ENCODE results near the gene HEXA. TPM values are rescaled to one million over a fixed set of nuclear protein-coding genes. Genes with fewer than 3 reads are reported as not detected.

Gene HEXA
- total RNA-seq, 1 donor from 2014 or later: 123 TPM

DNA sequence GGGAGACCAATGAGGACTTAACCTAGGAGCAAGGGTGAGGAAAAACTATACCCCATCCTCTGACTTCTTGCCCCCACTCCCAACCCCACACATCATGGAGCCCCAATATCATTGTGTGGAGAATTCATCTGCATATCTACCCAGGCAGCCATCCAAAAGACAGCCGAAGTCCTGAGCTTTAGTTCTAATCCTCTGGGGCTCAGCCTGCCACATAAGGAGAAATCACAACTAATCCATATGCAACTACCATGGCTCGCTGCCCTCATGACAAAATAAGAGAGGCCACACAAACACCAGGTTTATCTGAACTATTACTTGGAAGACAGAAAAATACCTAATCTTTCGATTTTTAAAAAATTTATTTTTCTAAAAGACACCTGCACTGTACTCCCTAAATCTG is 17.7 kb downstream of the HEXA start:
- Mint-ChIP-seq H3K9me3 (ENCODE audit: unreplicated experiment) (no peaks in the 10 kb centered on the region), H3K36me3 (ENCODE audit: low read depth, unreplicated experiment) (peaks cover 18% of the 10 kb centered on the region), H3K27ac (ENCODE audit: unreplicated experiment) (no peak overlapping the region), H3K27me3 (ENCODE audit: unreplicated experiment) (peaks cover 2% of the 10 kb centered on the region), H3K4me1 (ENCODE audit: unreplicated experiment) (peaks cover 26% of the 10 kb centered on the region), H3K4me3 (ENCODE audit: unreplicated experiment) (no peak overlapping the region)
- DNase-seq (ENCODE audit: low spot score): no peak
- TF ChIP-seq, protein P1, sequence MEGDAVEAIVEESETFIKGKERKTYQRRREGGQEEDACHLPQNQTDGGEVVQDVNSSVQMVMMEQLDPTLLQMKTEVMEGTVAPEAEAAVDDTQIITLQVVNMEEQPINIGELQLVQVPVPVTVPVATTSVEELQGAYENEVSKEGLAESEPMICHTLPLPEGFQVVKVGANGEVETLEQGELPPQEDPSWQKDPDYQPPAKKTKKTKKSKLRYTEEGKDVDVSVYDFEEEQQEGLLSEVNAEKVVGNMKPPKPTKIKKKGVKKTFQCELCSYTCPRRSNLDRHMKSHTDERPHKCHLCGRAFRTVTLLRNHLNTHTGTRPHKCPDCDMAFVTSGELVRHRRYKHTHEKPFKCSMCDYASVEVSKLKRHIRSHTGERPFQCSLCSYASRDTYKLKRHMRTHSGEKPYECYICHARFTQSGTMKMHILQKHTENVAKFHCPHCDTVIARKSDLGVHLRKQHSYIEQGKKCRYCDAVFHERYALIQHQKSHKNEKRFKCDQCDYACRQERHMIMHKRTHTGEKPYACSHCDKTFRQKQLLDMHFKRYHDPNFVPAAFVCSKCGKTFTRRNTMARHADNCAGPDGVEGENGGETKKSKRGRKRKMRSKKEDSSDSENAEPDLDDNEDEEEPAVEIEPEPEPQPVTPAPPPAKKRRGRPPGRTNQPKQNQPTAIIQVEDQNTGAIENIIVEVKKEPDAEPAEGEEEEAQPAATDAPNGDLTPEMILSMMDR (IDR thresholded peaks at IDR 0.05; ENCODE audit: unreplicated experiment): no peak

DNA sequence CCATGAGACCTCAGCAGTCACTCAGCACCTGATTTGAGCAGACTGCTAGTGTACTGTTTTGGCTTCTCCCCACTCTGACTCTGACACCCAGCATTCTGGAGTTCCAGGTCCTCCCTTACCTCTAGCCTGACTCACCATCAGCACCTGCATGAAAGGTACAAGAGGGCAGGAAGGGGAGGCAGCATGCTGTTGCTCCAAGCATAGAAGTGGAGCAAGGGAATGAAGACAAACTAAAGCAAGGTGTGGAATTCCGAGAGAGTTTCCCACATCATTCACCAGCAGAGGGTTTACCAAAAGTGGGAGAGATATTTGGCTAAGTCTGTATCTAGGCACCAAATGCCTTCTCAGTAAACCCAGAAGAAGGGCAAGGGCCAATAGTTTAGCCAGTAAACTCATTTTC is 21.3 kb downstream of the HEXA start:
- Mint-ChIP-seq H3K27ac (ENCODE audit: unreplicated experiment) (no peak overlapping the region), H3K27me3 (ENCODE audit: unreplicated experiment) (peaks cover 2% of the 10 kb centered on the region), H3K4me3 (ENCODE audit: unreplicated experiment) (no peak overlapping the region), H3K36me3 (ENCODE audit: low read depth, unreplicated experiment) (peaks cover 24% of the 10 kb centered on the region), H3K9me3 (ENCODE audit: unreplicated experiment) (no peaks in the 10 kb centered on the region), H3K4me1 (ENCODE audit: unreplicated experiment) (peaks cover 36% of the 10 kb centered on the region)
- TF ChIP-seq, protein P1 (IDR thresholded peaks at IDR 0.05; ENCODE audit: unreplicated experiment): no peak
- DNase-seq (ENCODE audit: low spot score): no peak

DNA sequence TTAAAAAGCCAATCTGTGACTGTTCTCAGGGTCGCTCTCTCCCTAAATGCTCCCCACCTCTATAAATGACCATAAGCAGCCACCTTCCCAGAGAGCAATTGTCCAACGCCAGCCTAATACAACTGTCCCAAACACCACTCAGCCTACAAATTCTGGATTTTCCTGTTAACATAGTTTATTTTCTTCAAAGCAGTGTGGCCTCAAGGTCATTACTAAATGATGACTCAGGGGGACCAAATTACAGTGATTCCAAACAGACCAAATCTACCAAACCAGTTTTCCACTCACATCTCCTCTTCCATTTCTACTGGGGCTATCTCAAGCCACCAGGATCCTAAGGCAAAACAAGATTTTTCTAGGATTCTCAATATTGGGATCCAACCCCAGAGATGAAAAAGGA is 22.5 kb downstream of the HEXA start:
- no peak for DNase-seq (ENCODE audit: low spot score)
- H3K27me3 Mint-ChIP-seq (ENCODE audit: unreplicated experiment): no peaks in the 10 kb centered on the region
- no peaks in the 10 kb centered on the region for H3K9me3 Mint-ChIP-seq (ENCODE audit: unreplicated experiment)
- TF ChIP-seq, protein P1 (IDR thresholded peaks at IDR 0.05; ENCODE audit: unreplicated experiment): no peak
- peaks cover 35% of the 10 kb centered on the region for H3K36me3 Mint-ChIP-seq (ENCODE audit: low read depth, unreplicated experiment)
- H3K4me3 Mint-ChIP-seq (ENCODE audit: unreplicated experiment): peak overlapping the region; percentile 39
- peak overlapping the region; percentile 6 for H3K27ac Mint-ChIP-seq (ENCODE audit: unreplicated experiment)
- H3K4me1 Mint-ChIP-seq (ENCODE audit: unreplicated experiment): peaks cover 26% of the 10 kb centered on the region

DNA sequence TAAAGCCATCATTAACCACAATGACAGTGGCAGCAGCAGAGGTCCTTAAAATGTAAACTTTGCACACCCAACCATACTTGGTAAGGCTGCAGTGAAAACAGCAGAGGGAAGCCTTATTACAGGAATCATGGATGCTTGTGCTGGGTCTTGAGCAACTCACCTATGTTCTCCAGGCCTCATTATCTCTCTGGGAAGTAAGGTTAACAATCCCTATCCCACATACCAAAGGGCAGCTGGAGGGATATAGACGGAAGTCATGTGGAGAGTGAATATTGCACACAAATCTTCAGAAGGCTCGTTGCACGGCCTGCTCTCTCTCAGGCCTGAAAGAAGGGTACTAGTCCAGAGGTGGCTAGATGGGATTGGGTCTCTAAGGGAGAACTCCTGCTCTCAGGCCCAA is 30.0 kb downstream of the HEXA start:
- Mint-ChIP-seq H3K36me3 (ENCODE audit: low read depth, unreplicated experiment) (peaks cover 28% of the 10 kb centered on the region), H3K27ac (ENCODE audit: unreplicated experiment) (no peak overlapping the region), H3K4me1 (ENCODE audit: unreplicated experiment) (peaks cover 8% of the 10 kb centered on the region), H3K9me3 (ENCODE audit: unreplicated experiment) (no peaks in the 10 kb centered on the region), H3K27me3 (ENCODE audit: unreplicated experiment) (peaks cover 3% of the 10 kb centered on the region), H3K4me3 (ENCODE audit: unreplicated experiment) (peak overlapping the region; percentile 62)
- TF ChIP-seq, protein P1 (IDR thresholded peaks at IDR 0.05; ENCODE audit: unreplicated experiment): no peak
- DNase-seq (ENCODE audit: low spot score): no peak

DNA sequence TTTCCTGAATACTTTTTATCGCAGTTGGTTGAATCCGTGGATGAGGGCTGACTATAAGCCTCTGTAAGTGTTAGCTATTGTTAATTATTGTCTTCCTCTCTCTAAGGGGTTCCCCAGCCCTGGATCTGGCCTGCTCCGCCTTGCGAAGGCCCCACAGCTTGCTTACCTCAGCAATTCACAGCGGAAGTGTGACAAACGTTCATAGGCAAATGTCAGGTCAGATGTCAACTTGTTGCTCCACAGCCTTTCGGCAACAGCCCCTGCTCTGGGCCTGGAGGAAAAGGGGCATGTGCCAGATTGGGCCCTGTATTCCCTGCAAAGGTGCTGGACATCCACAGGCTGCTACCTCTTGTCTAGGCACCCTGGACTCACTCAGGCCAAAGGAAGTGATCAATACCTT is 30.5 kb downstream of the HEXA start:
- no peak for DNase-seq (ENCODE audit: low spot score)
- H3K27ac Mint-ChIP-seq (ENCODE audit: unreplicated experiment): no peak overlapping the region
- peaks cover 28% of the 10 kb centered on the region for H3K36me3 Mint-ChIP-seq (ENCODE audit: low read depth, unreplicated experiment)
- H3K9me3 Mint-ChIP-seq (ENCODE audit: unreplicated experiment): no peaks in the 10 kb centered on the region
- TF ChIP-seq, protein P1 (IDR thresholded peaks at IDR 0.05; ENCODE audit: unreplicated experiment): no peak
- peak overlapping the region; percentile 63 for H3K4me3 Mint-ChIP-seq (ENCODE audit: unreplicated experiment)
- peaks cover 3% of the 10 kb centered on the region for H3K27me3 Mint-ChIP-seq (ENCODE audit: unreplicated experiment)
- H3K4me1 Mint-ChIP-seq (ENCODE audit: unreplicated experiment): peaks cover 6% of the 10 kb centered on the region
